Hair follicular keratinocyte (primary cell): ENCODE data around the gene TEX55. TPM values are rescaled to one million over a fixed set of nuclear protein-coding genes. Genes with fewer than 3 reads are reported as not detected.

Source experiments
- total RNA-seq: library from RNA; depleted of rRNA; stranded (reverse); fragments of >200 nt; gene quantifications from 2 replicates; pipeline ENCODE4 v1.2.3, GENCODE V29; 2015

Gene TEX55
- total RNA-seq, result not detected in 2 replicates

GRCh38 chr3:119145500-119146167 lies at the start of gene TEX55:
TSS of gene TEX55 (plus strand) at chr3:119146165. CDS start at chr3:119146190, 25 bp downstream.

GRCh38 chr3:119173325-119173724 lies 27.4 kb downstream of the TEX55 start, which contains the start of gene UPK1B:
TSS of gene UPK1B (plus strand) at chr3:119173598. CDS start at chr3:119186742, 13,144 bp downstream.

Other genes with a start within 250 kb of the TEX55 start
- not detected in 2 replicates for gene IGSF11, start 111.3 kb upstream of the TEX55 start, total RNA-seq
- gene UPK1B, start 27.4 kb downstream of the TEX55 start, total RNA-seq, result 1.7 and 12.2 TPM in 2 replicates
- gene B4GALT4, start 94.7 kb downstream of the TEX55 start, total RNA-seq, result 18.1 and 32.0 TPM in 2 replicates
- 2.1 and 2.2 TPM in 2 replicates for gene ARHGAP31, start 148.2 kb downstream of the TEX55 start, total RNA-seq